Trophoblast cell (in vitro differentiated cells and primary cell): ENCODE results near the gene KRTAP4-12.
"Not testable (repeated sequence)": the region's sequence is repeated elsewhere in the genome, so short reads cannot be mapped to it uniquely, and the experiment has no call there.

ENCODE experiments used
- DNase-seq, 2 donors: peaks; one replicate each; pipeline ENCODE4 v3.0.0-alpha.2; 2016
- H2AFZ ChIP-seq: 2 replicates; pipeline ENCODE4 v1.6.1; 2013; ENCODE audit warnings: low read length, moderate library complexity, mild to moderate bottlenecking; ENCODE audit not compliant: insufficient read depth, poor library complexity
- H2AK5ac ChIP-seq: 2 replicates; pipeline ENCODE4 v1.6.1; 2013; ENCODE audit warnings: mild to moderate bottlenecking, low read length
- H2BK120ac ChIP-seq: 2 replicates; pipeline ENCODE4 v1.6.1; 2013; ENCODE audit warnings: low read length, mild to moderate bottlenecking, moderate library complexity; ENCODE audit not compliant: insufficient read depth, poor library complexity
- H2BK12ac ChIP-seq: 2 replicates; pipeline ENCODE4 v1.6.1; 2013; ENCODE audit warnings: mild to moderate bottlenecking, low read length, moderate library complexity
- H2BK5ac ChIP-seq: 2 replicates; pipeline ENCODE4 v1.6.1; 2013; ENCODE audit warnings: low read length, low read depth, moderate library complexity, mild to moderate bottlenecking; ENCODE audit not compliant: poor library complexity
- H3K14ac ChIP-seq: 2 replicates; pipeline ENCODE4 v1.6.1; 2013; ENCODE audit warnings: mild to moderate bottlenecking, low read length
- H3K18ac ChIP-seq: 2 replicates; pipeline ENCODE4 v1.6.1; 2013; ENCODE audit warnings: mild to moderate bottlenecking, low read length
- H3K23ac ChIP-seq: 2 replicates; pipeline ENCODE4 v1.6.1; 2013; ENCODE audit warnings: low read length
- H3K27ac ChIP-seq: 2 replicates; pipeline ENCODE4 v1.5.1; 2013; ENCODE audit warnings: low read depth, mild to moderate bottlenecking, inconsistent platforms, low read length, moderate library complexity
- H3K27me3 ChIP-seq: 2 replicates; pipeline ENCODE4 v1.6.1; 2013; ENCODE audit warnings: inconsistent platforms, mild to moderate bottlenecking, low read length, moderate library complexity; ENCODE audit not compliant: insufficient read depth
- H3K36me3 ChIP-seq, 2 experiments: 1 replicate in 1 of 2; 2 replicates in 1 of 2; pipeline ENCODE4 v1.6.1; 2013; ENCODE audit warnings: low read length in 2 of 2, mild to moderate bottlenecking in 2 of 2, moderate library complexity in 1 of 2; ENCODE audit not compliant: insufficient read depth in 2 of 2, control insufficient read depth in 1 of 2
- H3K4ac ChIP-seq: 2 replicates; pipeline ENCODE4 v1.6.1; 2013; ENCODE audit warnings: low read depth, mild to moderate bottlenecking, low read length, moderate library complexity
- H3K4me1 ChIP-seq, 2 experiments: 1 replicate in 1 of 2; 2 replicates in 1 of 2; pipeline ENCODE4 v1.6.1; 2013; ENCODE audit warnings: low read length in 2 of 2, mild to moderate bottlenecking in 2 of 2, moderate library complexity in 1 of 2; ENCODE audit not compliant: insufficient read depth in 2 of 2, control insufficient read depth in 1 of 2
- H3K4me2 ChIP-seq: 2 replicates; pipeline ENCODE4 v1.6.1; 2013; ENCODE audit warnings: inconsistent platforms, mild to moderate bottlenecking, low read length, moderate library complexity
- H3K4me3 ChIP-seq: 2 replicates; pipeline ENCODE4 v1.5.1; 2013; ENCODE audit warnings: mild to moderate bottlenecking, low read depth, low read length, inconsistent platforms
- H3K79me1 ChIP-seq: one replicate; pipeline ENCODE4 v1.6.1; 2013; ENCODE audit warnings: low read length
- H3K79me2 ChIP-seq: 2 replicates; pipeline ENCODE4 v1.6.1; 2013; ENCODE audit warnings: low read length, mild to moderate bottlenecking; ENCODE audit not compliant: control insufficient read depth, insufficient read depth, poor library complexity
- H3K9ac ChIP-seq: 2 replicates; pipeline ENCODE4 v1.6.1; 2013; ENCODE audit warnings: mild to moderate bottlenecking, low read length
- H3K9me3 ChIP-seq: 2 replicates; pipeline ENCODE4 v1.6.1; 2013; ENCODE audit warnings: low read depth, mild to moderate bottlenecking, control low read depth, inconsistent platforms, low read length; ENCODE audit not compliant: insufficient read depth
- H4K12ac ChIP-seq: 2 replicates; pipeline ENCODE4 v1.6.1; 2013; ENCODE audit warnings: low read depth, mild to moderate bottlenecking, low read length, moderate library complexity
- H4K8ac ChIP-seq: 2 replicates; pipeline ENCODE4 v1.6.1; 2013; ENCODE audit warnings: low read depth, mild to moderate bottlenecking, low read length, moderate library complexity
- H4K91ac ChIP-seq: one replicate; pipeline ENCODE4 v1.6.1; 2013; ENCODE audit warnings: low read depth, mild to moderate bottlenecking, low read length, moderate library complexity
- WGBS: extraction: QIAGEN DNeasy Blood & Tissue Kit; methylation state at CpG from one replicate; pipeline ENCODE4 v1.1.7; 2013; ENCODE audit warnings: missing lambda C conversion rate; ENCODE audit not compliant: insufficient read length, insufficient coverage; ENCODE audit errors: extremely low coverage; 5-methylcytosine and 5-hydroxymethylcytosine counted together

Gene KRTAP4-12

DNA sequence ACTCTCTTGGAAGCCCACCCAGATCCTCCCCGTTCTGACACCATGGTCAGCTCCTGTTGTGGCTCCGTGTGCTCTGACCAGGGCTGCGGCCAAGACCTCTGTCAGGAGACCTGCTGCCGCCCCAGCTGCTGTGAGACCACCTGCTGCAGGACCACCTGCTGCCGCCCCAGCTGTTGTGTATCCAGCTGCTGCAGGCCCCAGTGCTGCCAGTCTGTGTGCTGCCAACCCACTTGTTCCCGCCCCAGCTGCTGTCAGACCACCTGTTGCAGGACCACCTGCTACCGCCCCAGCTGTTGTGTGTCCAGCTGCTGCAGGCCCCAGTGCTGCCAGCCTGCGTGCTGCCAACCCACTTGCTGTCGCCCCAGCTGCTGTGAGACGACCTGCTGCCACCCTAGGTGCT lies 18.6 kb downstream of the KRTAP4-12 start, which contains the start of gene KRTAP4-9:
Gene KRTAP4-9 (plus strand): TSS at position 43 of the 400 bp plus-strand sequence. CDS start 0 bp downstream, at position 43.
- not testable (repeated sequence) for H3K18ac ChIP-seq, H3K4me2 ChIP-seq, H2BK12ac ChIP-seq, H3K9me3 ChIP-seq, H3K27me3 ChIP-seq, H3K4me3 ChIP-seq, H3K9ac ChIP-seq, H3K4ac ChIP-seq, H3K79me1 ChIP-seq, H4K91ac ChIP-seq, H2AK5ac ChIP-seq, H2BK120ac ChIP-seq, H4K8ac ChIP-seq, H2BK5ac ChIP-seq, H3K79me2 ChIP-seq, H3K23ac ChIP-seq, H3K4me1 ChIP-seq, H3K36me3 ChIP-seq, DNase-seq, H3K27ac ChIP-seq, H4K12ac ChIP-seq, H3K14ac ChIP-seq, H2AFZ ChIP-seq
- WGBS, result no CpG with 5 or more reads among the region's 10 CpGs

DNA sequence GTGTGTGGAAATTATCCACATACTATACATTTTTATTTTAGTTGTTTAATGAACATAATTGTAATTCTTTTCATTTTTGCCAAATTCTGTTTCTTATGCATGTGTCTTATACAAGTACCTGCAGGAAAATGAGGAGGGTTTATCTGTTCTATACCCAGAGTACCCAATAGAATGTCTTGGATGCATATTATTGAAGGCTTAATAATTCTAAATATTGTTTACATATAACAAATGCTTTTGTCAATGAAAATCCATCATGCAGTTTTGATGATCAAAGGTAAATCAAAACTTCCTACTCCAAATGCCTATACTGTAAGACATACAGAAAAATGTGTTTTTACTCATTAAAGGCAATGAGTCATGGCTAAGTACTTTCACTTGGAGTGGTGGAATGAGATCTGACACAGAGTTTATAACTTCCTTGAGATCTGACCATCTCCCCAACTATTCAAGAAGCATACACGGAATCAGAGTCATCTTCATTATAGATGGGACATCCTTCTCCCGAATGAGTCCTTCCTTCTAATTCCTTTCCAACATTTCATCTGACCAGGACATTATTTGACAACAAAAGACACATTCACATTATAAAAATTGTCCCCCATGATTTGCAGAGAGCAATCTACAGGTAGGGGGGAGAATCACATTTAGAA lies 19.5 kb downstream of the KRTAP4-12 start:
- H3K9ac ChIP-seq, H3K4me2 ChIP-seq, H3K4me1 ChIP-seq, H2AK5ac ChIP-seq, H4K8ac ChIP-seq, H3K36me3 ChIP-seq, H2BK12ac ChIP-seq, H2BK5ac ChIP-seq, H3K4ac ChIP-seq, H2AFZ ChIP-seq, H3K4me3 ChIP-seq, H2BK120ac ChIP-seq, H3K23ac ChIP-seq, H4K91ac ChIP-seq, H3K79me1 ChIP-seq, H3K14ac ChIP-seq, H3K27me3 ChIP-seq, H3K79me2 ChIP-seq, H3K9me3 ChIP-seq, H3K18ac ChIP-seq, H3K27ac ChIP-seq, H4K12ac ChIP-seq: not testable (repeated sequence)
- WGBS, result no CpG with 5 or more reads among the region's 2 CpGs
- peak in 1 of 2 donors; percentile 34 for DNase-seq

DNA sequence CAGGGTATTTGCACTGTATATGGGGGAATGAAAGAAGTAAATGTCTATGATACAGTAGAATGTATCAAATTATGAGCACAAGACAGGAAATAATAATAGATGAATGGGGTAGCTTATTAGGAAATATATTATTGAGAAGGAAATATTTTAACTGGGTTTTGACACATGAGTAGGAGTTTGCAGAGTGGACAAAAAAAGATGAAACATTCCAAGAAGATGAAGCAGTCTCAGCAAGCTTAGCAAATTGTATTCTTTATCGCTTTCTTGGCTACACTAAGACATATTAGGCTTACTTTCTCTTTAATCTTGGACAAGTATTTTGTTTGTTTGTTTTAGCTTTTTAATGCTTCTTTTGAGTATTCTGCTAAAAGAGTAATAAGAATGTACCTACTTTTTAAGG lies 20.1 kb downstream of the KRTAP4-12 start:
- H3K9me3 ChIP-seq, result peaks cover 4% of the 10 kb centered on the region
- DNase-seq, result no peak
- no peak overlapping the region for H2AK5ac ChIP-seq
- H3K18ac ChIP-seq, result no peak overlapping the region
- H3K9ac ChIP-seq, result no peak overlapping the region
- H3K4ac ChIP-seq, result no peak overlapping the region
- no peak overlapping the region for H2AFZ ChIP-seq
- H2BK12ac ChIP-seq, result no peak overlapping the region
- H3K4me3 ChIP-seq, result no peak overlapping the region
- H2BK5ac ChIP-seq, result no peak overlapping the region
- H3K23ac ChIP-seq, result no peak overlapping the region
- H3K4me1 ChIP-seq, result no peaks in the 10 kb centered on the region
- no peak overlapping the region for H3K4me2 ChIP-seq
- no peaks in the 10 kb centered on the region for H3K79me1 ChIP-seq
- no peak overlapping the region for H4K8ac ChIP-seq
- H2BK120ac ChIP-seq, result no peak overlapping the region
- H3K79me2 ChIP-seq, result no peaks in the 10 kb centered on the region
- H3K36me3 ChIP-seq, result no peaks in the 10 kb centered on the region
- H4K91ac ChIP-seq, result no peak overlapping the region
- no peak overlapping the region for H4K12ac ChIP-seq
- no CpG with 5 or more reads among the region's 1 CpG for WGBS
- H3K27ac ChIP-seq, result no peak overlapping the region
- no peak overlapping the region for H3K14ac ChIP-seq
- no peaks in the 10 kb centered on the region for H3K27me3 ChIP-seq

DNA sequence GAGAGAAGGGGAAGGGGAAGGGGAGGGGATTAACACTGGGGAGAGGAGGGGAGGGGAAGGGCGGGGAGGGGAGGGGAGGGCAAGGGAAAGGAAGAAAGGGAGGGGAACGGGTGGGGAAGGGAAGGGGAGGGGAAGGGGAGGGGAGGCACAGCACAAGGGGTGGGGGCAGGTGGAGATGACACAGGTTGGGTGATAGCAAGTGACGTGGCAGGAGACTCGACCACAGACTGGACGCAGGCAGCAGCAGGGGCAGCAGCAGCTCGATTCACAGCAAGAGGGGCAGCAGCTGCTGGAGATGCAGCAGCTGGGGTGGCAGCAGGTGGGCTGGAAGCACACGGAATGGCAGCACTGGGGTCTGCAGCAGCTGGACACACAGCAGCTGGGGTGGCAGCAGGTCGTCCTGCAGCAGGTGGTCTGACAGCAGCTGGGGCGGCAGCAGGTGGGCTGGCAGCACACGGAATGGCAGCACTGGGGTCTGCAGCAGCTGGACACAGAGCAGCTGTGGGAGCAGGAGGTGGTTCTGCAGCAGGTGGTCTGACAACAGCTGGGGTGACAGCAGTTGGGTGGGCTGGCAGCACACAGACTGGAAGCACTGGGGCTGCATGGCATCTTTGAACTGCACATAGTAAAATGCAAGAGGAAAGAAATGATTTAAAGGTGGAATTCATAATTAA lies 22.3 kb downstream of the KRTAP4-12 start, which contains the start of gene KRTAP4-16:
Gene KRTAP4-16 (minus strand): TSS at position 624 of the 674 bp plus-strand sequence. CDS start 0 bp downstream, at position 624.
- Histone ChIP-seq H3K79me1 (no peaks in the 10 kb centered on the region), H3K23ac (no peak within 1 kb of the TSS), H2AK5ac (no peak within 1 kb of the TSS), H3K9ac (no peak within 1 kb of the TSS), H3K36me3 (no peaks in the 10 kb centered on the region), H2BK5ac (no peak within 1 kb of the TSS), H3K4me3 (no peak within 1 kb of the TSS), H3K79me2 (no peaks in the 10 kb centered on the region), H3K4ac (no peak within 1 kb of the TSS), H2BK120ac (no peak within 1 kb of the TSS), H2AFZ (no peak within 1 kb of the TSS), H3K4me1 (no peaks in the 10 kb centered on the region), H3K18ac (no peak within 1 kb of the TSS), H3K14ac (no peak within 1 kb of the TSS), H4K91ac (no peak within 1 kb of the TSS), H3K4me2 (no peak within 1 kb of the TSS), H4K8ac (no peak within 1 kb of the TSS), H4K12ac (no peak within 1 kb of the TSS), H2BK12ac (no peak within 1 kb of the TSS), H3K9me3 (peaks cover 4% of the 10 kb centered on the region), H3K27ac (no peak within 1 kb of the TSS), H3K27me3 (no peaks in the 10 kb centered on the region)
- no peak for DNase-seq
- no CpG with 5 or more reads among the region's 10 CpGs for WGBS
